Heart left ventricle (tissue), 13 donors: ENCODE results near the gene ZBTB21.

Experiments
- CTCF ChIP-seq, 12 donors: fragments of 200-600 bp; sonication (generic) in 4 of 12; IDR thresholded peaks; one replicate each; pipeline versions ENCODE4 v1.5.0 to v1.8.0; 2018 to 2022; ENCODE audit warnings: antibody characterized with exemption in 12 of 12, mild to moderate bottlenecking in 5 of 12
- POLR2A ChIP-seq, 2 donors: fragments of 450-650 bp; IDR thresholded peaks; one replicate each; pipeline ENCODE4 v1.6.1; 2017; ENCODE audit warnings: antibody characterized with exemption in 2 of 2, mild to moderate bottlenecking in 2 of 2, moderate library complexity in 2 of 2
- donor health status: ischemic (EF 13 %, LVEDD 7.1; RV severe dilation, severe dysfunction).
- donor health status: DM: no; HTN: yes; CAD: no.
- donor health status: DM: no; HTN: no; CAD: no.
- donor health status: ischemic (EF 25% LVEDD 6.9; RV normal size, moderate dysfunction).
- donor health status: ischemic (EF 25% LVEDD 5.7; RV mildly dilated, moderate dysfunction).
- donor health status: ischemic (EF 35%, LVEDD 5.7; RV mildly dilated, moderate dysfunction).
- donor health status: nonischemic (EF 11% LVEDD 7.7; RV severe dilation, severe dysfunction).
- donor health status: DM: yes; HTN: yes; CAD: no.
- donor health status: PGD.
- donor health status: ischemic (EF 29% LVEDD 5.4; RV normal size, mild dysfunction).
- donor health status: nonischemic (EF 23%, LVEDD 6.1; RV moderate dilation, normal function).

- TF ChIP-seq POLR2A (IDR thresholded peaks at IDR 0.05) = no peak
- no peak for TF ChIP-seq CTCF (IDR thresholded peaks at IDR 0.05)
Observed at GRCh38 chr21:42048870-42049577, 38.9 kb upstream of the ZBTB21 start.
